K562 (cell line): ENCODE measurements around the gene POU2F3. TPM values are rescaled to one million over a fixed set of nuclear protein-coding genes. Genes with fewer than 3 reads are reported as not detected.
A peak's percentile ranks its signal among the peaks of the same experiment; 100 is the strongest.

Source experiments
- ATAC-seq: fragments of 200-7000 bp; cut with Tn5 transposase; 3 replicates; pipeline ENCODE4 v1.9.1; 2020; ENCODE audit warnings: moderate library complexity
- BruUV-seq: library from RNA; stranded (reverse); fragments of 400-500 nt; replicated peaks from 2 replicates; lab custom pipeline; 2021; lab: Mats Ljungman, UMichigan
- CTCF ChIA-PET: fragments of 300-600 bp; formaldehyde crosslinking; extraction: SDS; loops from one replicate; lab custom pipeline; 2021; ENCODE audit warnings: low intra/inter-chr PET ratio; lab: Yijun Ruan, JAX
- POLR2A ChIA-PET: fragments of 300-600, 350-650 bp; sonication (Branson Sonifier 250); formaldehyde crosslinking; extraction: SDS; loops from one replicate; lab custom pipeline; 2021; ENCODE audit warnings: antibody characterized with exemption, inconsistent platforms; lab: Yijun Ruan, JAX
- DNase-seq, 4 experiments: peaks; one replicate each; pipeline versions ENCODE4 v3.0.0 to v3.0.0-alpha.2; 2011 to 2018; ENCODE audit warnings: low spot score in 3 of 4, mixed read lengths in 3 of 4; ENCODE audit errors: extremely low read depth in 1 of 4
- FAIRE-seq: peaks from 2 replicates; lab custom pipeline; 2011; peaks lifted over from hg19 to GRCh38; lab: Jason Lieb, UNC
- H2AFZ ChIP-seq: 2 replicates; pipeline ENCODE4 v1.6.0; 2011; ENCODE audit warnings: low read depth, low read length, control low read depth, inconsistent platforms
- H3K27ac ChIP-seq: fragments of 200-600 bp; 3 replicates; pipeline ENCODE4 v1.8.0; 2011; ENCODE audit warnings: low read depth, mild to moderate bottlenecking, control low read depth, inconsistent platforms, low read length, moderate library complexity, mixed read lengths; ENCODE audit errors: extremely low read depth
- H3K27me3 ChIP-seq, 2 experiments: fragments of 300-600 bp in 1 of 2; 2 replicates in 1 of 2; 3 replicates in 1 of 2; pipeline versions ENCODE4 v1.6.0 to v1.8.0; 2011; ENCODE audit warnings: inconsistent platforms in 2 of 2, low read length in 2 of 2, mild to moderate bottlenecking in 1 of 2, mixed read lengths in 1 of 2, moderate library complexity in 1 of 2; ENCODE audit not compliant: control insufficient read depth in 2 of 2, insufficient read depth in 2 of 2
- H3K36me3 ChIP-seq: fragments of 300-600 bp; 3 replicates; pipeline ENCODE4 v1.8.0; 2011; ENCODE audit warnings: mild to moderate bottlenecking, low read length, inconsistent platforms; ENCODE audit not compliant: control insufficient read depth, insufficient read depth
- H3K4me1 ChIP-seq, 2 experiments: fragments of 200-600 bp in 1 of 2; replicated peaks in 1 of 2; 2 replicates in 1 of 2; 3 replicates in 1 of 2; pipeline versions ENCODE4 v1.5.1 to v1.8.0; 2011; ENCODE audit warnings: inconsistent platforms in 2 of 2, low read length in 2 of 2, mild to moderate bottlenecking in 1 of 2, mixed read lengths in 1 of 2, moderate library complexity in 1 of 2; ENCODE audit not compliant: control insufficient read depth in 2 of 2, insufficient read depth in 2 of 2
- H3K4me2 ChIP-seq: 2 replicates; pipeline ENCODE4 v1.6.1; 2011; ENCODE audit warnings: low read length, control low read depth, inconsistent platforms, mixed read lengths; ENCODE audit not compliant: insufficient read depth
- H3K4me3 ChIP-seq: fragments of 200-600 bp; sonication (generic), shearing (Covaris generic); 2 replicates; pipeline ENCODE4 v1.5.1; 2016; ENCODE audit warnings: control low read depth, inconsistent platforms
- H3K79me2 ChIP-seq: fragments of 200-600 bp; 3 replicates; pipeline ENCODE4 v1.8.0; 2011; ENCODE audit warnings: low read length, inconsistent platforms; ENCODE audit not compliant: control insufficient read depth, insufficient read depth
- H3K9ac ChIP-seq, 2 experiments: 2 replicates each; pipeline versions ENCODE4 v1.6.0 to v1.6.1; 2011; ENCODE audit warnings: low read depth in 2 of 2, low read length in 2 of 2, control low read depth in 1 of 2, inconsistent platforms in 1 of 2, mild to moderate bottlenecking in 1 of 2, mixed read lengths in 1 of 2; ENCODE audit not compliant: insufficient read depth in 1 of 2
- H3K9me1 ChIP-seq: one replicate; pipeline ENCODE4 v1.6.0; 2011; ENCODE audit warnings: inconsistent platforms, mild to moderate bottlenecking, low read length, moderate library complexity; ENCODE audit not compliant: control insufficient read depth, insufficient read depth
- H3K9me3 ChIP-seq: replicated peaks from 2 replicates; pipeline ENCODE4 v1.5.1; 2011; ENCODE audit warnings: low read depth, low read length, inconsistent platforms; ENCODE audit not compliant: control insufficient read depth, insufficient read depth
- H4K20me1 ChIP-seq: replicated peaks from 2 replicates; pipeline ENCODE4 v1.6.1; 2011; ENCODE audit warnings: low read length, inconsistent platforms, mixed read lengths; ENCODE audit not compliant: control insufficient read depth, insufficient read depth
- ATF7 ChIP-seq: fragments of 450-650 bp; IDR thresholded peaks from 2 replicates; pipeline ENCODE4 v1.7.1; 2014; ENCODE audit warnings: mild to moderate bottlenecking, moderate library complexity
- CCNT2 ChIP-seq: IDR thresholded peaks from 2 replicates; pipeline ENCODE4 v1.6.1; 2011; ENCODE audit warnings: borderline replicate concordance, low read depth, mild to moderate bottlenecking, moderate library complexity, mixed read lengths, low read length; ENCODE audit not compliant: insufficient read length; ENCODE audit errors: extremely low read depth
- CXXC5 ChIP-seq: fragments of 250-450 bp; sonication (Bioruptor Pico); IDR thresholded peaks from 2 replicates; pipeline ENCODE4 v1.8.0; 2022; ENCODE audit warnings: inconsistent platforms, mild to moderate bottlenecking, moderate library complexity
- DDX20 ChIP-seq: fragments of 450-650 bp; IDR thresholded peaks from 2 replicates; pipeline ENCODE4 v1.6.1; 2016; ENCODE audit warnings: missing genetic modification characterization, low read depth, mild to moderate bottlenecking, missing compliant biosample characterization, moderate library complexity
- ETV1 ChIP-seq: fragments of 450-650 bp; conservative IDR thresholded peaks from 2 replicates; pipeline ENCODE4 v1.6.1; 2016; ENCODE audit warnings: missing genetic modification characterization, control low read depth, low read depth, missing compliant biosample characterization
- HMBOX1 ChIP-seq: sonication (generic); IDR thresholded peaks from 2 replicates; pipeline ENCODE4 v1.6.1; 2016
- HOXB6 ChIP-seq: fragments of 250-450 bp; sonication (Bioruptor Pico); IDR thresholded peaks from 2 replicates; pipeline ENCODE4 v1.5.1; 2022; ENCODE audit warnings: mild to moderate bottlenecking, borderline replicate concordance
- KDM1A ChIP-seq, 2 experiments: fragments of 450-650 bp; IDR thresholded peaks; 2 replicates each; pipeline ENCODE4 v1.6.1; 2016; ENCODE audit warnings: mild to moderate bottlenecking in 2 of 2
- KLF6 ChIP-seq: fragments of 250-450 bp; sonication (Bioruptor Pico); IDR thresholded peaks from 2 replicates; pipeline ENCODE4 v1.4.0; 2020; ENCODE audit warnings: mild to moderate bottlenecking, moderate library complexity, borderline replicate concordance
- L3MBTL2 ChIP-seq: fragments of 450-650 bp; IDR thresholded peaks from 2 replicates; pipeline ENCODE4 v1.6.1; 2016; ENCODE audit warnings: mild to moderate bottlenecking, moderate library complexity
- LCOR ChIP-seq: sonication (generic); formaldehyde crosslinking; IDR thresholded peaks from 2 replicates; pipeline ENCODE4 v1.8.0; 2022; ENCODE audit warnings: mild to moderate bottlenecking, missing genetic modification reagents
- MYNN ChIP-seq, 2 experiments: sonication (generic); formaldehyde crosslinking in 1 of 2; IDR thresholded peaks; 2 replicates each; pipeline versions ENCODE4 v1.5.0 to v1.6.1; 2016 to 2020; ENCODE audit warnings: antibody characterized with exemption in 1 of 2, missing genetic modification reagents in 1 of 2
- SOX6 ChIP-seq: fragments of 450-650 bp; IDR thresholded peaks from 2 replicates; pipeline ENCODE4 v1.6.1; 2014; ENCODE audit warnings: mild to moderate bottlenecking
- TSHZ1 ChIP-seq: fragments of 250-450 bp; sonication (Bioruptor Pico); IDR thresholded peaks from 2 replicates; pipeline ENCODE4 v1.4.0; 2020; ENCODE audit warnings: mild to moderate bottlenecking, moderate library complexity
- ZNF561 ChIP-seq: fragments of 450-650 bp; formaldehyde crosslinking; conservative IDR thresholded peaks from 2 replicates; pipeline ENCODE4 v1.4.0; 2020; ENCODE audit warnings: mild to moderate bottlenecking, moderate library complexity
- ZNF644 ChIP-seq: fragments of 200-800 bp; sonication (Bioruptor generic); IDR thresholded peaks from 2 replicates; pipeline ENCODE4 v1.6.1; 2016; ENCODE audit warnings: low read depth, missing genetic modification characterization, missing compliant biosample characterization
- ZNF778 ChIP-seq: fragments of 450-650 bp; formaldehyde crosslinking; IDR thresholded peaks from 2 replicates; pipeline ENCODE4 v1.4.0; 2020; ENCODE audit warnings: mild to moderate bottlenecking, moderate library complexity
- ZNF785 ChIP-seq: fragments of 250-450 bp; sonication (Bioruptor Pico); IDR thresholded peaks from 2 replicates; pipeline ENCODE4 v1.4.0; 2020; ENCODE audit warnings: mild to moderate bottlenecking
- WGBS: fragments of 100-300 bp; shearing (Covaris generic); methylation state at CpG from one replicate; pipeline ENCODE4 v1.1.6; 2016; ENCODE audit warnings: low coverage, mixed read lengths; ENCODE audit not compliant: insufficient coverage; ENCODE audit errors: missing lambda C conversion rate; 5-methylcytosine and 5-hydroxymethylcytosine counted together
- in situ Hi-C: fragments of 300-500 bp; cut with MboI; formaldehyde crosslinking; loops from 4 replicates; pipeline ENCODE4 v1.15.0; 2018; ENCODE audit warnings: inconsistent platforms, mixed read lengths
- intact Hi-C: fragments of 100-400 bp; cut with micrococcal nuclease; formaldehyde crosslinking; loops from 2 replicates; pipeline ENCODE4 v1.14.2; 2022
- polyA plus RNA-seq, 8 experiments: library from polyadenylated mRNA; depleted of rRNA in 4 of 8; stranded (reverse) in 5 of 8; unstranded in 3 of 8; fragments of >200 nt; fragmentation: Nextera tagmentation in 2 of 8; fragmentation: Illumina TruSeq in 1 of 8; extraction: Ambion mirVana in 2 of 8; extraction: Trizol in 1 of 8; gene quantifications; 2 replicates each; pipeline versions ENCODE4 v1.2.1 to v1.2.3, GENCODE V29; 2011 to 2014; ENCODE audit warnings: inconsistent platforms in 1 of 8, missing spikeins in 1 of 8
- total RNA-seq, 7 experiments: library from RNA; depleted of rRNA in 6 of 7; stranded (reverse); fragments of >200 nt in 6 of 7; fragmentation: Illumina TruSeq in 2 of 7; extraction: Trizol in 2 of 7; gene quantifications; 2 replicates each; pipeline versions ENCODE4 v1.2.1 to v1.2.3, GENCODE V29; 2011 to 2021; ENCODE audit warnings: low replicate concordance in 1 of 7

POU2F3 gene
- total and polyA plus RNA-seq, 9 of the 15 experiments (the other 6 are each of a cell fraction or from before 2014, with no cell fraction given): not detected

- TF ChIP-seq ETV1 (tag) (no peak), ZNF561 (no peak), L3MBTL2 (no peak), TSHZ1 (CRISPR knock-in tag) (no peak), MYNN (IDR thresholded peaks at IDR 0.05) (no peak), MYNN (CRISPR knock-in tag; IDR thresholded peaks at IDR 0.05) (no peak), ATF7 (no peak), HOXB6 (CRISPR knock-in tag) (no peak)
Observed at GRCh38 chr11:120212926-120213325, 27.0 kb upstream of the POU2F3 start (continued).

- 0 out of 4 replicates have a peak overlapping the region, but pooled peaks of 1 of the 2 experiments have one; percentile 28 for H3K9ac ChIP-seq
- in situ Hi-C loops (no loop called here), intact Hi-C loops (loop anchor here (10.0 kb wide), 1 partner anchor 860 kb away; no protein-coding TSS in a partner anchor)
- H3K4me3 ChIP-seq: no peak overlapping the region
- peaks cover 14% of the 10 kb centered on the region; the same call in 1 of the 2 replicates for H4K20me1 ChIP-seq
- 0 out of 3 replicates have a peak, but pooled peaks cover 5% of the 10 kb centered on the region for H3K36me3 ChIP-seq
- 63% methylated on average over 7 of the region's 7 CpGs for WGBS
- no TSS peak for BruUV-seq
- no peak overlapping the region for H2AFZ ChIP-seq
- TF ChIP-seq KDM1A (IDR thresholded peaks at IDR 0.05): no peak
- no peak for TF ChIP-seq SOX6
- no peak for TF ChIP-seq ZNF778 (CRISPR knock-in tag)
- no peak for TF ChIP-seq CCNT2
- no peak for TF ChIP-seq ZNF561
- TF ChIP-seq HMBOX1: no peak
- no peak for TF ChIP-seq ZNF644
- TF ChIP-seq KLF6 (CRISPR knock-in tag): no peak
- TF ChIP-seq ZNF785: no peak
- no peak for TF ChIP-seq DDX20 (tag)
- TF ChIP-seq LCOR: no peak
- TF ChIP-seq CXXC5 (CRISPR knock-in tag): no peak
- no peak overlapping the region for H3K4me2 ChIP-seq
- H3K9me1 ChIP-seq: no peaks in the 10 kb centered on the region
- ATAC-seq (no peak), DNase-seq (no peak), FAIRE-seq (no peak)
- H3K27me3 ChIP-seq: no peaks in the 10 kb centered on the region; a peak in 1 of 5 replicates
- no peaks in the 10 kb centered on the region for H3K9me3 ChIP-seq
- POLR2A ChIA-PET: interaction anchor here (0.8 to 1.1 kb wide), 2 partner anchors 9 to 28 kb away, joined by 3 to 6 read pairs; no protein-coding TSS in a partner anchor
- H3K79me2 ChIP-seq: peaks cover 4% of the 10 kb centered on the region; the same call in 1 of the 3 replicates
- no peak overlapping the region for H3K27ac ChIP-seq
- H3K4me1 ChIP-seq: peaks cover 17 to 33% of the 10 kb centered on the region in 2 experiments; a peak in 4 of 5 replicates
- CTCF ChIA-PET: no interaction called here
Observed at GRCh38 chr11:120214581-120214980, 25.4 kb upstream of the POU2F3 start.
